Measurements from ENCODE around the gene BAAT.

Gene BAAT

DNA sequence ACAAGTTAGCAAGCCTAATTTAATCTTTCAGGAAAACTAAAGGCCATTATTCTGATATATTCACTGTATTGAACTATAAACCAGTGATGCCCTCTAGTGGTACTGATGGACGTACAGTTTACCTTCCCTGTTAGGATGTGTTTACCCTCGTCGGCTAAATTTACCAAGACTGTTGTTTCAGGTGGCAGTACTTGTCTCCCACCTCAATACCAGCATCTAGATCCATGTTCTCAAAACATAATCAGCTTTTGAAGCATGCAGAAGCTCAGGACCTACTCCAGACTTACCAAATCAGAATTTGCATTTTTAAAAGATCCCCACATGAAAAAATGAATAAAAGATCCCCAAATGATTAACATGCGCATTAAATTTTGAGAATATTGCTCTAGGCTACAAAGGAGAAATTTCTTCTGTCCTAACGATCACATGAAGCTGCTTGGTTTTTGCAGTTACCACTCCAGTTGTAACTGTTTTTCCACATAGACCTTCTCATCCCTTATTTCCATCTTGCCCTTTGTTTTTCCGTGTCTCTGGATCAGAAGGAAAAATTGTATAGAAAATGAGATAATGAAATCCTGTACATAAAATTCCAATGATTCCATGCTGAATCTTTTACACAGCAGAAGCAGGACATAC, 3.2 kb upstream of the BAAT start:
- FAIRE-seq (peak; percentile 92), DNase-seq (ENCODE audit: insufficient read length, low spot score) (no peak)
- TF ChIP-seq, protein P1, sequence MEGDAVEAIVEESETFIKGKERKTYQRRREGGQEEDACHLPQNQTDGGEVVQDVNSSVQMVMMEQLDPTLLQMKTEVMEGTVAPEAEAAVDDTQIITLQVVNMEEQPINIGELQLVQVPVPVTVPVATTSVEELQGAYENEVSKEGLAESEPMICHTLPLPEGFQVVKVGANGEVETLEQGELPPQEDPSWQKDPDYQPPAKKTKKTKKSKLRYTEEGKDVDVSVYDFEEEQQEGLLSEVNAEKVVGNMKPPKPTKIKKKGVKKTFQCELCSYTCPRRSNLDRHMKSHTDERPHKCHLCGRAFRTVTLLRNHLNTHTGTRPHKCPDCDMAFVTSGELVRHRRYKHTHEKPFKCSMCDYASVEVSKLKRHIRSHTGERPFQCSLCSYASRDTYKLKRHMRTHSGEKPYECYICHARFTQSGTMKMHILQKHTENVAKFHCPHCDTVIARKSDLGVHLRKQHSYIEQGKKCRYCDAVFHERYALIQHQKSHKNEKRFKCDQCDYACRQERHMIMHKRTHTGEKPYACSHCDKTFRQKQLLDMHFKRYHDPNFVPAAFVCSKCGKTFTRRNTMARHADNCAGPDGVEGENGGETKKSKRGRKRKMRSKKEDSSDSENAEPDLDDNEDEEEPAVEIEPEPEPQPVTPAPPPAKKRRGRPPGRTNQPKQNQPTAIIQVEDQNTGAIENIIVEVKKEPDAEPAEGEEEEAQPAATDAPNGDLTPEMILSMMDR (IDR thresholded peaks at IDR 0.05; ENCODE audit: insufficient read depth, missing control alignments) = peak; percentile 57

DNA sequence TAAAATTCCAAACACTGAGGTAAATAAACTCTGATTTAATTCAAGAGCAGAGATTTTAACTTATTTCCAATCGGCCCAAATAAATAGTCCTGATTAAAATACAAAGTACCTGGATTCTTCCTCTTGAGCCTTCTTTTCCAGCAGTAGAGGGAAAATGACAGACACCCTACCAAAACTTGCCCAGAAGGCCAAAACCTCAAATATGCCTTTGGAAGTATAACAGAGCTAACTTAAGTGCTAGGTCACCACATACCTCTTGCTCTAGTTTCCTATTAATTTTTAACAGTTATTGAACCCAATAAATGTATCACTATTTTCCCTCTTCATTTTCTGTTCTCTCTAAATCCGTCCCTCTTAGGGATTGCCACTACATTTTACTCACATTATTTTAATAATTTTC, 1.4 kb downstream of the BAAT start:
- DNase-seq (ENCODE audit: insufficient read length, low spot score) = no peak
- TF ChIP-seq, protein P1 (IDR thresholded peaks at IDR 0.05; ENCODE audit: insufficient read depth, missing control alignments) = no peak
- no peak for FAIRE-seq

DNA sequence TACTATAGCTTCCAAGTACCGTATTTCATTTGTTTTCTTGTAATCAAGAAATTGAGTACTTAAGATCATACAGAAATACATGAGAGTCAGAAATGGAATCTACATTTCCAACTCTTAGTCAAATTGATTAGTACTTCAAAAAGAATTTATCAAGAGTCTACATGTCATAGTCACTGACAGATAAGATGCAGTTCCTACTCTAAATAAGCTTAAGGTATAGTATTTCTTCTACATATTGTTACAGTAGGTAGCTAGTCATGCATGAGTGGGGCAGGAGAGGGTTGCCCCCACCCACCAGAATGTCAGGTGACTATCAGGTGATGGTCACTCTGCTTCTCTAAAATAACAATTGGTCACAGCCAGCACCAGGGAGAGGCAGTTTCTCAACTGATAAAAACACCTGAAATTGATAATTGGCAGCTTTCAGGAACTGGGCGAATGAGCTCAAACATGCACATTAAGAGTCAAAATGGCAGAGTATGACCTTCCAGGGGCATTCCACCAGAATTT, 2.9 kb downstream of the BAAT start:
- FAIRE-seq (no peak), DNase-seq (ENCODE audit: insufficient read length, low spot score) (no peak)

DNA sequence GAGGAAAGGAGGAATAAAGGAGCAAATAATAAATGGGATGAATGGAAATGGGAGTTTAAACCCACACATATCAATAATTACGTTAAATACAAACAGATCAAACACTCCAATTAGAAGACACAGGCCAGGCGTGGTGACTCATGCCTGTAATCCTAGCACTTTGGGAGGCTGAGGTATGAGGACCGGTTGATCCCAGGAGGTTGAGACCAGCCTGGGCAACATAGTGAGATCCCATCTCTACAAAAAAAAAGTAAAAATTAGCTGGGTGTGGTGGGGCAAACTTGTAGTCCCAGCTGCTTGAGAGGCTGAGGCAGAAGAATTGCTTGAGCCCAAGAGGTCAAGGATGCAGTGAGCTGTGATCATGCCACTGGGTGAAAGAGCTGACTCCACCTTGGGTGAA, 3.7 kb downstream of the BAAT start:
- TF ChIP-seq, protein P1 (IDR thresholded peaks at IDR 0.05; ENCODE audit: insufficient read depth, missing control alignments) = no peak
- DNase-seq (ENCODE audit: insufficient read length, low spot score) = no peak
- FAIRE-seq = no peak

More for the DNA sequence above, 2.9 kb downstream of the BAAT start:
- TF ChIP-seq, protein P1 (IDR thresholded peaks at IDR 0.05; ENCODE audit: insufficient read depth, missing control alignments) = no peak

DNA sequence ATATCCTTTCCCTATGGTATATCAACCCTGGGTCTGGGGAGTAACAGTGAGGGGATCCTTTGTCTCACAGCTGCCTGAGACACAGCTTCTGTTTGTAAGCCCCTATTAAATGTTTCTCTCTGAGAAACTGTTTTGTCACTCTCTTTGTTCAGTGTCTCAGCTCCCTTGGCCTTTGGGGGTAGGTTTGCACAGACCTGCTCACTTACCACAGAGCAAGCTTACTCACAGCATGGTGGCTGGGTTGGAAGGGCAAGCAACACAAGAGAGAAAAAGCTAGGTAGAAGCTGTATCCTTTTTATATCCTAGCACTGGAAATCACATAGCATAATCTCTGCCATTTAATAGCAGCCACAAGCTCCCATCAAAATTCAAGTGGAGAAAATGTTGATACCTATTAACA, 4.5 kb downstream of the BAAT start:
- DNase-seq (ENCODE audit: insufficient read length, low spot score) = no peak
- FAIRE-seq = no peak
- TF ChIP-seq, protein P1 (IDR thresholded peaks at IDR 0.05; ENCODE audit: insufficient read depth, missing control alignments) = no peak

DNA sequence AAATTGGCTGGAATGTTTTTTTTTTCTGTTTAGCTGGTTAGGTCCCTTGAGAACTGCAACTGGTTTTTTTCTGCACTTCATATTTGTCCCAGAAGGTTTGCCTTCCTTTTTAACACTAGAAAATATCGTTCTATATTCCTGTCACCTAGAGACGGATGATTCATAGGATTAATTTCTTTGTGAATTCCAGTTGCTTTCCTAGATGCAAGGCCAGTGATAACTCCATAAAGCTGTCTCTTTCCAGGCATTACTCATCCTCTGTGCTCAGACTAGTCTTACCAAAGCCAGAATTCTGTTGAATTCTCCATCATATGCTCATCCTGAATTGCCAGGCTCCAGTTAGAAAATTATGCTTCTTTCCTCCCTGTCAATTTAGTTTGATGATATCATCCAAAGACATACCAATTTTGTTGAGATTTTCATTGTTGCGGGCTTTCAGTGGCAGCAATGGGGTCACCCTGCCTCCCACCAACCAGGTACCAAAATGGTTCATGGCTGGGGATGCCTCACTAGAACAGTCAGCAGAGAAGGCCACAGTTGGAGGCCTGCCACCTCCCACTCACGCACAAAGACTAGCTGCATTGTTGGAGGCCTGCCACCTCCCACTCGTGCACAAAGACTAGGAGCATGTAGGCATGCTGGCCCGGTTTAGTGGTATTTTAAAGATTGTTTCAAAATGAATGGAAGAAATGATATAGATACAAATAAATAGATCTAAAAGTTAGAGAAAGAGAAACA, 8.5 kb downstream of the BAAT start:
- FAIRE-seq = no peak

More for the DNA sequence above, 8.5 kb downstream of the BAAT start:
- TF ChIP-seq, protein P1 (IDR thresholded peaks at IDR 0.05; ENCODE audit: insufficient read depth, missing control alignments) = no peak
- no peak for DNase-seq (ENCODE audit: insufficient read length, low spot score)

Data from D721Med (cell line).